ENCODE measurements around the gene SFMBT2. TPM values are rescaled to one million over a fixed set of nuclear protein-coding genes. Genes with fewer than 3 reads are reported as not detected.

SFMBT2 gene
- total and polyA plus RNA-seq, 8 donors, result 4.1 to 12.6 (median 5.2) TPM

GRCh38 chr10:7419998-7420397 is 9.2 kb upstream of the SFMBT2 start:
- ATAC-seq, result no peak
- Histone ChIP-seq H3K27me3 (peaks cover 0 to 29% of the 10 kb centered on the region in 2 donors), H3K9me3 (no peaks in the 10 kb centered on the region), H3K4me3 (no peak overlapping the region), H3K4me1 (no peaks in the 10 kb centered on the region), H3K36me3 (no peaks in the 10 kb centered on the region), H3K27ac (no peak overlapping the region)
- no peak for TF ChIP-seq CTCF (IDR thresholded peaks at IDR 0.05)
- no peak for DNase-seq
- intact Hi-C loops (cut with DNase I), result loop anchor here in 1 of 2 donors (10.0 kb wide), 1 partner anchor 505 kb away; no protein-coding TSS in a partner anchor

- intact Hi-C loops (cut with DNase I), result loop anchor here in 1 of 2 donors (10.0 kb wide), 1 partner anchor 503 kb away; no protein-coding TSS in a partner anchor
- no peak for ATAC-seq
- H3K27ac ChIP-seq, result no peak overlapping the region
- H3K4me3 ChIP-seq, result no peak overlapping the region
- no peak for TF ChIP-seq CTCF (IDR thresholded peaks at IDR 0.05)
- peaks cover 11 to 28% of the 10 kb centered on the region in 2 donors for H3K27me3 ChIP-seq
- no peak for DNase-seq
- H3K9me3 ChIP-seq, result no peaks in the 10 kb centered on the region
- H3K36me3 ChIP-seq, result no peaks in the 10 kb centered on the region
- peaks cover 2 to 4% of the 10 kb centered on the region in 2 donors for H3K4me1 ChIP-seq
Measured at GRCh38 chr10:7417807-7418206, 7.0 kb upstream of the SFMBT2 start.

- intact Hi-C loops (cut with DNase I), result loop anchor here in 1 of 2 donors (10.0 kb wide), 1 partner anchor 502 kb away; no protein-coding TSS in a partner anchor
- no peak overlapping the region for H3K27ac ChIP-seq
- no peak for DNase-seq
- H3K36me3 ChIP-seq, result no peaks in the 10 kb centered on the region
- ATAC-seq, result peak; percentile 29
- H3K4me3 ChIP-seq, result no peak overlapping the region
- TF ChIP-seq CTCF (IDR thresholded peaks at IDR 0.05), result peak; percentile 15 to 47
- peaks cover 17 to 28% of the 10 kb centered on the region in 2 donors for H3K27me3 ChIP-seq
- no peaks in the 10 kb centered on the region for H3K9me3 ChIP-seq
- peaks cover 4 to 9% of the 10 kb centered on the region in 2 donors for H3K4me1 ChIP-seq
Measured at GRCh38 chr10:7417103-7417623, 6.3 kb upstream of the SFMBT2 start.

GRCh38 chr10:7414766-7415165 is 3.9 kb upstream of the SFMBT2 start:
- intact Hi-C loops (cut with DNase I), result loop anchor here in 1 of 2 donors (10.0 kb wide), 1 partner anchor 500 kb away; no protein-coding TSS in a partner anchor
- DNase-seq, result no peak
- no peak for ATAC-seq
- Histone ChIP-seq H3K27ac (no peak overlapping the region), H3K4me3 (no peak overlapping the region), H3K4me1 (peaks cover 10 to 31% of the 10 kb centered on the region in 2 donors), H3K36me3 (no peaks in the 10 kb centered on the region), H3K9me3 (no peaks in the 10 kb centered on the region), H3K27me3 (peaks cover 25 to 47% of the 10 kb centered on the region in 2 donors)
- no peak for TF ChIP-seq CTCF (IDR thresholded peaks at IDR 0.05)

- ATAC-seq (no peak), DNase-seq (peak in 1 of 4 donors; percentile 83)
- H3K27ac ChIP-seq, result no peak overlapping the region
- peak overlapping the region; percentile 21 to 69 for H3K4me3 ChIP-seq
- intact Hi-C loops (cut with DNase I), result loop anchor here in 1 of 2 donors (10.0 kb wide), 1 partner anchor 498 kb away; no protein-coding TSS in a partner anchor
- H3K9me3 ChIP-seq, result no peaks in the 10 kb centered on the region
- no peak for TF ChIP-seq CTCF (IDR thresholded peaks at IDR 0.05)
- peaks cover 25 to 60% of the 10 kb centered on the region in 2 donors for H3K27me3 ChIP-seq
- H3K4me1 ChIP-seq, result peaks cover 15 to 48% of the 10 kb centered on the region in 2 donors
- H3K36me3 ChIP-seq, result no peaks in the 10 kb centered on the region
Measured at GRCh38 chr10:7412928-7413282, 2.1 kb upstream of the SFMBT2 start.

Data from left lung (tissue), 10 donors.